Natural killer cell (primary cell): ENCODE measurements around the gene KMT2B. TPM values are rescaled to one million over a fixed set of nuclear protein-coding genes. Genes with fewer than 3 reads are reported as not detected.
A peak's percentile ranks its signal among the peaks of the same experiment; 100 is the strongest.

ENCODE experiments used
- ATAC-seq, 3 donors: fragments of 150-1000 bp in 2 of 3; fragments of 200-7000 bp in 1 of 3; cut with Tn5 transposase; 1 replicate in 1 of 3; 2 replicates in 2 of 3; pipeline ENCODE4 v1.10.0; 2021; ENCODE audit warnings: mild to moderate bottlenecking in 2 of 3, moderate library complexity in 2 of 3
- DNase-seq, 2 donors: peaks; one replicate each; pipeline versions ENCODE4 v3.0.0 to v3.0.0-alpha.2; 2013 to 2021; ENCODE audit warnings: mixed read lengths in 1 of 2
- H3K27ac ChIP-seq: one replicate; pipeline ENCODE4 v1.5.1; 2013; ENCODE audit warnings: mild to moderate bottlenecking, low read length
- H3K27me3 ChIP-seq: one replicate; pipeline ENCODE4 v1.6.1; 2013; ENCODE audit warnings: low read length; ENCODE audit not compliant: control insufficient read depth, insufficient read depth
- H3K36me3 ChIP-seq: one replicate; pipeline ENCODE4 v1.6.1; 2013; ENCODE audit warnings: low read length; ENCODE audit not compliant: control insufficient read depth, insufficient read depth
- H3K4me1 ChIP-seq: one replicate; pipeline ENCODE4 v1.6.1; 2013; ENCODE audit warnings: low read length; ENCODE audit not compliant: control insufficient read depth, insufficient read depth
- H3K4me3 ChIP-seq: one replicate; pipeline ENCODE4 v1.5.1; 2013; ENCODE audit warnings: low read length
- H3K9me3 ChIP-seq: one replicate; pipeline ENCODE4 v1.6.1; 2013; ENCODE audit warnings: low read length; ENCODE audit not compliant: control insufficient read depth, insufficient read depth
- H3K27ac Mint-ChIP-seq, 2 donors: one replicate each; pipeline ENCODE4 v1.8.0; 2022; ENCODE audit warnings: mild to moderate bottlenecking in 2 of 2, mixed read lengths in 2 of 2, moderate library complexity in 1 of 2
- H3K27me3 Mint-ChIP-seq, 2 donors: one replicate each; pipeline ENCODE4 v1.8.0; 2022; ENCODE audit warnings: low read depth in 2 of 2, mixed read lengths in 2 of 2
- H3K36me3 Mint-ChIP-seq: one replicate; pipeline ENCODE4 v1.8.0; 2022; ENCODE audit warnings: mixed read lengths
- H3K4me1 Mint-ChIP-seq, 2 donors: one replicate each; pipeline ENCODE4 v1.8.0; 2022; ENCODE audit warnings: mixed read lengths in 2 of 2
- H3K4me3 Mint-ChIP-seq: one replicate; pipeline ENCODE4 v1.8.0; 2022; ENCODE audit warnings: mild to moderate bottlenecking, moderate library complexity, mixed read lengths
- H3K9me3 Mint-ChIP-seq, 2 donors: one replicate each; pipeline ENCODE4 v1.8.0; 2022; ENCODE audit warnings: mixed read lengths in 2 of 2
- CTCF ChIP-seq: fragments of 200-600 bp; IDR thresholded peaks from one replicate; pipeline ENCODE4 v1.8.0; 2022; ENCODE audit warnings: antibody characterized with exemption
- WGBS: methylation state at CpG from one replicate; pipeline ENCODE4 v1.1.7; 2013; ENCODE audit warnings: missing lambda C conversion rate; ENCODE audit not compliant: insufficient coverage; 5-methylcytosine and 5-hydroxymethylcytosine counted together
- intact Hi-C: fragments of 100-400 bp; cut with micrococcal nuclease; formaldehyde crosslinking; loops from one replicate; pipeline ENCODE4 v1.14.2; 2022
- total RNA-seq, 4 donors: library from RNA; stranded (reverse); fragments of 120-200 nt in 1 of 4; gene quantifications; one replicate each; pipeline versions ENCODE4 v1.2.3 to v1.2.4, GENCODE V29; 2013 to 2022

Gene KMT2B
- total RNA-seq, 3 donors from 2014 or later (not counting 1 experiment from before 2014, with no cell fraction given): 60.8 to 70.9 (median 70.7) TPM

- no peaks in the 10 kb centered on the region for H3K9me3 Mint-ChIP-seq
- Histone ChIP-seq H3K4me3 (no peak within 1 kb of the TSS), H3K27me3 (no peaks in the 10 kb centered on the region), H3K27ac (no peak within 1 kb of the TSS), H3K36me3 (no peaks in the 10 kb centered on the region), H3K9me3 (no peaks in the 10 kb centered on the region), H3K4me1 (peaks cover 14% of the 10 kb centered on the region)
- H3K27ac Mint-ChIP-seq: no peak within 1 kb of the TSS
- no peak for DNase-seq
- H3K27me3 Mint-ChIP-seq: peaks cover 4 to 7% of the 10 kb centered on the region in 2 donors
- H3K36me3 Mint-ChIP-seq: no peaks in the 10 kb centered on the region
- WGBS: 47% methylated on average over 24 of the region's 24 CpGs
- peaks cover 8 to 10% of the 10 kb centered on the region in 2 donors for H3K4me1 Mint-ChIP-seq
- no peak within 1 kb of the TSS for H3K4me3 Mint-ChIP-seq
- no peak for ATAC-seq
- intact Hi-C loops: loop anchor here (5.0 kb wide), 1 partner anchor 43 kb away; the partner anchor contains the start of genes LIN37, PSENEN and U2AF1L4
- TF ChIP-seq CTCF: no peak
Observed at GRCh38 chr19:35704218-35704617, 13.6 kb upstream of the KMT2B start, which contains the start of gene ZBTB32. Gene ZBTB32, plus strand, starts transcription at chr19:35704558. Its CDS starts 10,069 bp downstream, at chr19:35714627.

- Histone ChIP-seq H3K9me3 (no peaks in the 10 kb centered on the region), H3K27ac (no peak overlapping the region), H3K27me3 (no peaks in the 10 kb centered on the region), H3K4me3 (no peak overlapping the region), H3K36me3 (no peaks in the 10 kb centered on the region), H3K4me1 (peaks cover 13% of the 10 kb centered on the region)
- no peak for DNase-seq
- no peaks in the 10 kb centered on the region for H3K36me3 Mint-ChIP-seq
- ATAC-seq: no peak
- no peak for TF ChIP-seq CTCF
- no peak overlapping the region for H3K27ac Mint-ChIP-seq
- no peaks in the 10 kb centered on the region for H3K9me3 Mint-ChIP-seq
- H3K4me3 Mint-ChIP-seq: no peak overlapping the region
- H3K4me1 Mint-ChIP-seq: no peaks in the 10 kb centered on the region
- intact Hi-C loops: no loop called here
- WGBS: 94% methylated on average over 1 of the region's 1 CpG
- H3K27me3 Mint-ChIP-seq: no peaks in the 10 kb centered on the region
Observed at GRCh38 chr19:35708391-35708790, 9.4 kb upstream of the KMT2B start.

- Mint-ChIP-seq H3K36me3 (no peaks in the 10 kb centered on the region), H3K9me3 (no peaks in the 10 kb centered on the region), H3K27me3 (no peaks in the 10 kb centered on the region), H3K4me1 (peaks cover 1 to 12% of the 10 kb centered on the region in 2 donors), H3K4me3 (no peak overlapping the region), H3K27ac (no peak overlapping the region)
- Histone ChIP-seq H3K27me3 (no peaks in the 10 kb centered on the region), H3K9me3 (no peaks in the 10 kb centered on the region), H3K27ac (peak overlapping the region; percentile 65), H3K36me3 (no peaks in the 10 kb centered on the region), H3K4me3 (no peak overlapping the region), H3K4me1 (peaks cover 29% of the 10 kb centered on the region)
- TF ChIP-seq CTCF: no peak
- peak in 1 of 2 donors; percentile 55 for DNase-seq
- WGBS: 64% methylated on average over 13 of the region's 13 CpGs
- intact Hi-C loops: no loop called here
- no peak for ATAC-seq
Observed at GRCh38 chr19:35710784-35711723, 6.7 kb upstream of the KMT2B start.
